ENCODE measurements around the gene AKAP13.

DNA sequence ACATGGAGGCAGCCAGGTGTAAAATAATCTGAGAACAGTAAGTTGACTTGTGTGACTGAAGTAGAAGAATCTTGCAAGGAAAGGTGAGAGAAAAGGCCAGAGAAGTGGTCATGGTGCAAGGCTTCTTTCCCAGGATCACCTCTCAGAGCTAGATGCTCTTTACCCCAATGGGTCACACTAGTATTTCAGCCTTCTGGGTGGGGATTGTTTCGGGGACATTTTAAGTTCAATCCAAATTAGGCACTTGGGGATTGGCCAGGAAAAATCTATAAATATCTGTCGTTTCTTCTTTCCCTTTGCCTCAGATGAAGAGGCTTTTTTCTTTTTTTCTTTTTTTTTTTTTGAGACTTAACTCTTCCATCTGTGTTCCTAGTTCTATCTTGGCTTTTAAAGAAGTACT lies 226.3 kb downstream of the AKAP13 start:
- TF ChIP-seq, protein P1, sequence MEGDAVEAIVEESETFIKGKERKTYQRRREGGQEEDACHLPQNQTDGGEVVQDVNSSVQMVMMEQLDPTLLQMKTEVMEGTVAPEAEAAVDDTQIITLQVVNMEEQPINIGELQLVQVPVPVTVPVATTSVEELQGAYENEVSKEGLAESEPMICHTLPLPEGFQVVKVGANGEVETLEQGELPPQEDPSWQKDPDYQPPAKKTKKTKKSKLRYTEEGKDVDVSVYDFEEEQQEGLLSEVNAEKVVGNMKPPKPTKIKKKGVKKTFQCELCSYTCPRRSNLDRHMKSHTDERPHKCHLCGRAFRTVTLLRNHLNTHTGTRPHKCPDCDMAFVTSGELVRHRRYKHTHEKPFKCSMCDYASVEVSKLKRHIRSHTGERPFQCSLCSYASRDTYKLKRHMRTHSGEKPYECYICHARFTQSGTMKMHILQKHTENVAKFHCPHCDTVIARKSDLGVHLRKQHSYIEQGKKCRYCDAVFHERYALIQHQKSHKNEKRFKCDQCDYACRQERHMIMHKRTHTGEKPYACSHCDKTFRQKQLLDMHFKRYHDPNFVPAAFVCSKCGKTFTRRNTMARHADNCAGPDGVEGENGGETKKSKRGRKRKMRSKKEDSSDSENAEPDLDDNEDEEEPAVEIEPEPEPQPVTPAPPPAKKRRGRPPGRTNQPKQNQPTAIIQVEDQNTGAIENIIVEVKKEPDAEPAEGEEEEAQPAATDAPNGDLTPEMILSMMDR (IDR thresholded peaks at IDR 0.05; ENCODE audit: low read depth, low read length) = no peak
- TF ChIP-seq POLR2A (IDR thresholded peaks at IDR 0.05; ENCODE audit: extremely low read depth, insufficient read length) = no peak

Measured in NB4 (cell line).